Activated gamma-delta T cell treated with Interleukin-2 at 50 U/mL for 16 hours (primary cell): ENCODE data around the gene ATP2A2.

Source experiments
- DNase-seq: peaks from one replicate; pipeline ENCODE4 v3.0.0-alpha.2; 2020

The ATP2A2 gene

GRCh38 chr12:110262442-110263388, 18.3 kb upstream of the ATP2A2 start:
- no peak for DNase-seq

- DNase-seq = no peak
Measured at GRCh38 chr12:110266381-110266960, 14.6 kb upstream of the ATP2A2 start.

GRCh38 chr12:110266980-110267620, 13.9 kb upstream of the ATP2A2 start:
- DNase-seq = no peak

GRCh38 chr12:110269622-110270124, 11.4 kb upstream of the ATP2A2 start:
- no peak for DNase-seq

GRCh38 chr12:110270125-110270962, 10.7 kb upstream of the ATP2A2 start:
- DNase-seq = no peak

- no peak for DNase-seq
Measured at GRCh38 chr12:110271015-110271414, 10.0 kb upstream of the ATP2A2 start.

- no peak for DNase-seq
Measured at GRCh38 chr12:110277530-110278254, 3.4 kb upstream of the ATP2A2 start.

- no peak for DNase-seq
Measured at GRCh38 chr12:110278255-110278536, 2.9 kb upstream of the ATP2A2 start.

- DNase-seq = no peak
Measured at GRCh38 chr12:110279566-110280375, 1.3 kb upstream of the ATP2A2 start.

GRCh38 chr12:110280392-110280778, 662 bp upstream of the ATP2A2 start:
- DNase-seq = peak; percentile 33

GRCh38 chr12:110281549-110282299, 677 bp downstream of the ATP2A2 start:
- DNase-seq = peak; percentile 31

- no peak for DNase-seq
Measured at GRCh38 chr12:110282300-110282860, 1.3 kb downstream of the ATP2A2 start.

GRCh38 chr12:110282956-110283817, 2.1 kb downstream of the ATP2A2 start:
- DNase-seq = no peak

GRCh38 chr12:110284597-110284996, 3.5 kb downstream of the ATP2A2 start:
- DNase-seq = no peak

GRCh38 chr12:110286623-110287022, 5.6 kb downstream of the ATP2A2 start:
- DNase-seq = no peak

- no peak for DNase-seq
Measured at GRCh38 chr12:110287986-110288385, 6.9 kb downstream of the ATP2A2 start.

GRCh38 chr12:110289044-110289710, 8.1 kb downstream of the ATP2A2 start:
- no peak for DNase-seq

GRCh38 chr12:110289711-110290078, 8.6 kb downstream of the ATP2A2 start:
- DNase-seq = no peak
